DOHH2 (cell line): ENCODE measurements around the gene ZNF570.

ENCODE experiments used
- H3F3A ChIP-seq: fragments of 200-600 bp; sonication (generic), shearing (Covaris generic); 2 replicates; pipeline ENCODE4 v1.6.0; 2016; ENCODE audit warnings: antibody characterized with exemption, mild to moderate bottlenecking; ENCODE audit not compliant: control insufficient read depth, insufficient read depth
- H3K27ac ChIP-seq: fragments of 200-600 bp; sonication (generic); 2 replicates; pipeline ENCODE4 v1.5.1; 2014; ENCODE audit warnings: low read depth, mild to moderate bottlenecking, low read length, moderate library complexity
- H3K27me3 ChIP-seq: fragments of 200-600 bp; sonication (generic); 2 replicates; pipeline ENCODE4 v1.6.1; 2014; ENCODE audit warnings: mild to moderate bottlenecking, low read length, mixed read lengths; ENCODE audit not compliant: control insufficient read depth
- H3K36me3 ChIP-seq: fragments of 200-600 bp; sonication (generic); 2 replicates; pipeline ENCODE4 v1.6.1; 2014; ENCODE audit warnings: mild to moderate bottlenecking, low read length, moderate library complexity, mixed read lengths; ENCODE audit not compliant: control insufficient read depth
- H3K4me1 ChIP-seq: fragments of 200-600 bp; sonication (generic); 2 replicates; pipeline ENCODE4 v1.6.1; 2014; ENCODE audit warnings: mild to moderate bottlenecking, low read length, mixed read lengths; ENCODE audit not compliant: control insufficient read depth
- H3K4me2 ChIP-seq: fragments of 200-600 bp; sonication (generic); 2 replicates; pipeline ENCODE4 v1.6.0; 2014; ENCODE audit warnings: mild to moderate bottlenecking, low read length, moderate library complexity
- H3K4me3 ChIP-seq: fragments of 200-600 bp; sonication (generic); 2 replicates; pipeline ENCODE4 v1.5.1; 2014; ENCODE audit warnings: mild to moderate bottlenecking, low read length, mixed read lengths
- H3K79me2 ChIP-seq: fragments of 200-600 bp; sonication (generic); 2 replicates; pipeline ENCODE4 v1.6.1; 2014; ENCODE audit warnings: mild to moderate bottlenecking, low read length, mixed read lengths; ENCODE audit not compliant: control insufficient read depth
- H3K9me2 ChIP-seq: fragments of 200-600 bp; sonication (generic); replicated peaks from 2 replicates; pipeline ENCODE4 v1.6.1; 2014; ENCODE audit warnings: mild to moderate bottlenecking, low read length, mixed read lengths; ENCODE audit not compliant: control insufficient read depth
- H3K9me3 ChIP-seq: fragments of 200-600 bp; sonication (generic); 2 replicates; pipeline ENCODE4 v1.6.1; 2014; ENCODE audit warnings: antibody characterized with exemption, low read length, mixed read lengths; ENCODE audit not compliant: control insufficient read depth, insufficient read depth
- H4K20me1 ChIP-seq: fragments of 200-600 bp; sonication (generic); 2 replicates; pipeline ENCODE4 v1.6.0; 2014; ENCODE audit warnings: low read depth, mild to moderate bottlenecking, antibody characterized with exemption, low read length, moderate library complexity; ENCODE audit not compliant: control insufficient read depth, insufficient read depth
- CTCF ChIP-seq: fragments of 200-600 bp; sonication (generic); IDR thresholded peaks from one replicate; pipeline ENCODE4 v1.5.1; 2014; ENCODE audit warnings: antibody characterized with exemption, mild to moderate bottlenecking, low read depth, low read length; ENCODE audit not compliant: poor library complexity, severe bottlenecking
- EZH2phosphoT487 ChIP-seq: fragments of 200-600 bp; sonication (generic); IDR thresholded peaks from 2 replicates; pipeline ENCODE4 v1.6.1; 2017; ENCODE audit warnings: borderline replicate concordance, mild to moderate bottlenecking, antibody characterized with exemption, low read length, moderate library complexity, mixed read lengths

Gene ZNF570

GRCh38 chr19:37511821-37512220 is 42.7 kb downstream of the ZNF570 start:
- H3K9me2 ChIP-seq = no peaks in the 10 kb centered on the region
- peaks cover 2% of the 10 kb centered on the region; the same call in 1 of the 2 replicates for H3K4me1 ChIP-seq
- H3K36me3 ChIP-seq = no peaks in the 10 kb centered on the region
- peaks cover 14% of the 10 kb centered on the region for H3K9me3 ChIP-seq
- H3F3A ChIP-seq = no peaks in the 10 kb centered on the region
- H3K27ac ChIP-seq = no peak overlapping the region
- no peak overlapping the region for H3K4me2 ChIP-seq
- no peaks in the 10 kb centered on the region for H4K20me1 ChIP-seq
- TF ChIP-seq CTCF = no peak
- 0 out of 2 replicates have a peak, but pooled peaks cover 2% of the 10 kb centered on the region for H3K27me3 ChIP-seq
- no peaks in the 10 kb centered on the region for H3K79me2 ChIP-seq
- H3K4me3 ChIP-seq = no peak overlapping the region

GRCh38 chr19:37513397-37513796 is 44.2 kb downstream of the ZNF570 start:
- no peaks in the 10 kb centered on the region; the same call in 1 of the 2 replicates for H3K9me3 ChIP-seq
- TF ChIP-seq CTCF (no peak), EZH2phosphoT487 (no peak)
- no peaks in the 10 kb centered on the region for H3K36me3 ChIP-seq
- no peaks in the 10 kb centered on the region for H4K20me1 ChIP-seq
- H3K79me2 ChIP-seq = no peaks in the 10 kb centered on the region
- H3K27me3 ChIP-seq = no peaks in the 10 kb centered on the region
- H3F3A ChIP-seq = no peaks in the 10 kb centered on the region
- H3K4me1 ChIP-seq = no peaks in the 10 kb centered on the region
- H3K9me2 ChIP-seq = no peaks in the 10 kb centered on the region
- H3K4me3 ChIP-seq = no peak overlapping the region
- H3K27ac ChIP-seq = no peak overlapping the region
- no peak overlapping the region for H3K4me2 ChIP-seq

GRCh38 chr19:37519890-37520289 is 50.7 kb downstream of the ZNF570 start:
- TF ChIP-seq EZH2phosphoT487 (no peak), CTCF (no peak)
- no peak overlapping the region for H3K4me2 ChIP-seq
- no peak overlapping the region for H3K27ac ChIP-seq
- H3K9me3 ChIP-seq = peaks cover 3% of the 10 kb centered on the region; the same call in 1 of the 2 replicates
- no peaks in the 10 kb centered on the region for H3F3A ChIP-seq
- H3K4me3 ChIP-seq = no peak overlapping the region
- H4K20me1 ChIP-seq = no peaks in the 10 kb centered on the region
- no peaks in the 10 kb centered on the region for H3K9me2 ChIP-seq
- no peaks in the 10 kb centered on the region for H3K27me3 ChIP-seq
- no peaks in the 10 kb centered on the region for H3K4me1 ChIP-seq
- no peaks in the 10 kb centered on the region for H3K79me2 ChIP-seq
- H3K36me3 ChIP-seq = no peaks in the 10 kb centered on the region
